ENCODE measurements around the gene RGS18.
"Not testable (repeated sequence)": the region's sequence is repeated elsewhere in the genome, so short reads cannot be mapped to it uniquely, and the experiment has no call there.

Gene RGS18

DNA sequence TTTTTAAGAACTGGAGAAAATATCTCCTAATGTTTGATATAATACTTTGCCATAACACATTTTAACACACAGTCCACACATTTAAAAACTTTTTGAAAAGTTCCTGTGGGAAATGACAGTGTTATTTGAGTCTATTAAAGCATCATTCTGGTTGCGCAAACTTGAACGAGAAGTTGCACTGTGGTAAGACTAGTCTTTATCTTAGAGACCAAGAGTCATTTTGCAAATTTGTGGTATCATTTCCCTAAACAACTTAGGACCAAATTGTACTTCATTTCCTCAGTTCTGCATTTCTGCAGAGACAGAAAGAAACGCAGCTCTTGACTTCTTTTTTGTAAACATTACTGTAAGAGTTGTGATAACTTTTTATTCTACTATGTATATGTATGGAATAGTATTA is at the start of gene RGS18:
TSS of gene RGS18 (plus strand) at position 282 of the 400 bp plus-strand sequence. CDS start 176 bp downstream, outside the sequence.
- no peak for DNase-seq (ENCODE audit: low read depth, low spot score)

GRCh38 chr1:192109576-192109975 is 48.7 kb upstream of the RGS18 start:
- DNase-seq (ENCODE audit: low read depth, low spot score), result no peak

DNA sequence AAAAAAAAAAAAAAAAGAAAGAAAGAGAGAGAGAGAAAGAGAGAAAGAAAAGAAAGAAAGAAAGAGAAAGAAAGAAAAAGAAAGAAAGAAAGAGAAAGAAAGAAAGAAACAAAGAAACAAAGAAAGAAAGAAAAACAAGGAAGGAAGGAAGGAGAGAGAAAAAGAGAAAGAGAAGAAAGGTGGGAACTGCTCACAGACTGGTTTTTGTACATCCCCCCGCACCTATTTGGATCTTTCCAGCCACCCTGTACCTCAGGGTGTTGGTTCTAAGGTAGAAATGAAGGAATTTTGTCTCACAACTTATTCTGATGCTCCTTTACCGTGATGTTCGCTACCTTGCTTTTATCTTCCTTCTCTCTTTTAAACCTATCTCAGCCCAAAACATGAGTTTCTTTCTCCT is 43.3 kb upstream of the RGS18 start:
- no peak for DNase-seq (ENCODE audit: low read depth, low spot score)

DNA sequence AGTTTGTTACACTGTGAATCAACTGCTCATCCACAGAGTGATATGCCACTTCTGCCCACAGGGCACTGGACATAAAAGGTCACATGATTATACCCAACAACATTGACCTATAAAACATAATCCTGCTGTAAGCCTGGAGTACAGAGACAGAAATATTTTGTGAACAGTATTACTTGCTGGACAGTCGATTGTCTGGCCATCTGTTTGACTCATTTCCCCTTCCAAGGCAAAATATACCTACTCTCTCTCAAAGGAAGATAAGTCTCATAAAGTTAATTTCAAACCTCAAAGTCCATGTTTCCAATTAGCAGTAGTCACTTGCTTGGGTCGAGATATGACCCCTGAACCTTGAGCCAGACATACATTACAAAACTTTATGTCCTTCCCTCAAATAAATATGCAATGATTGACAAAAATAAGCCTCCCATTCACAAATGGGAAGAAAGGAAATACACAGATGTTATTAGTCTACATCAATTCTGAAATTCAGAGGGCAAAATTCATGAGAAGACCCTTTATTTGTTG is 39.3 kb upstream of the RGS18 start:
- no peak for DNase-seq (ENCODE audit: low read depth, low spot score)

- DNase-seq (ENCODE audit: low read depth, low spot score), result no peak
Observed at GRCh38 chr1:192119701-192120100, 38.6 kb upstream of the RGS18 start.

- no peak for DNase-seq (ENCODE audit: low read depth, low spot score)
Observed at GRCh38 chr1:192122668-192123067, 35.6 kb upstream of the RGS18 start.

GRCh38 chr1:192123212-192123611 is 35.0 kb upstream of the RGS18 start:
- DNase-seq (ENCODE audit: low read depth, low spot score), result no peak

GRCh38 chr1:192126030-192126619 is 32.1 kb upstream of the RGS18 start:
- no peak for DNase-seq (ENCODE audit: low read depth, low spot score)

GRCh38 chr1:192130175-192130574 is 28.1 kb upstream of the RGS18 start:
- DNase-seq (ENCODE audit: low read depth, low spot score), result no peak

DNA sequence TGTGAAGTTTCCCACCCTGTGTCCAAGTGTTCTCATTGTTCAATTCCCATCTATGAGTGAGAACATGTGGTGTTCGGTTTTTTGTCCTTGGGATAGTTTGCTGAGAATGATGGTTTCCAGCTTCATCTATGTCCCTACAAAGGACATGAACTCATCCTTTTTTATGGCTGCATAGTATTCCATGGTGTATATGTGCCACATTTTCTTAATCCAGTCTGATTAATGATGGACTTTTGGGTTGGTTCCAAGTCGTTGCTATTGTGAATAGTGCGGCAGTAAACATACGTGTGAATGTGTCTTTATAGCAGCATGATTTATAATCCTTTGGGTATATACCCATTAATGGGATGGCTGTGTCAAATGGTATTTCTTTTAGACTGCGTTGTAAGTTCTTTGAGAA is 27.4 kb upstream of the RGS18 start:
- DNase-seq (ENCODE audit: low read depth, low spot score), result not testable (repeated sequence)

- no peak for DNase-seq (ENCODE audit: low read depth, low spot score)
Observed at GRCh38 chr1:192131914-192132313, 26.3 kb upstream of the RGS18 start.

DNA sequence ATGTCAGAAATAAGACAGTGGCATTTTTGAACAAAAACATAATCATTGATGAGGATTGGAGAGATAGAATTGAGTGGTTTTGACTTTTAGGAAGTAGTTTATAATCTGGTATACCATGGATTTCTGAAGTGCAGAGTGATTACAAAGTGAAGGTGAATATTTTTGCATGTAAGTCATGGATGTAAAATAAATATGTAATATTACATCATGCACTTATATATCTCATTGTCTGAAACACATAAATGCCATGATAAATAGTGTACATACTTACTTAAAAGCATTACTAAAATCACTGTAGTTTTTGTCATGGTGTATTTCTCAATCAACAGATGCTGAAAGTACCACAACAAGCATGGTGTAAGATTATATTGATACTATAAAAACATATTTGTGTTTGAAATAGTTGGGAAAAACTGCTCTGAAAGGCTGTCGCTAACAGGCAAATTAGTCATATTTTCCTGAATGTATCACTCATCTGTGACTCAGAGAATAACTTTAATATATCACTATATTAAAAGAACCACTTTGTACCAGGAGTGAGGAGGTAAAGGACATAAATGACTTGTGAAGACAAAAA is 24.8 kb upstream of the RGS18 start:
- no peak for DNase-seq (ENCODE audit: low read depth, low spot score)

DNA sequence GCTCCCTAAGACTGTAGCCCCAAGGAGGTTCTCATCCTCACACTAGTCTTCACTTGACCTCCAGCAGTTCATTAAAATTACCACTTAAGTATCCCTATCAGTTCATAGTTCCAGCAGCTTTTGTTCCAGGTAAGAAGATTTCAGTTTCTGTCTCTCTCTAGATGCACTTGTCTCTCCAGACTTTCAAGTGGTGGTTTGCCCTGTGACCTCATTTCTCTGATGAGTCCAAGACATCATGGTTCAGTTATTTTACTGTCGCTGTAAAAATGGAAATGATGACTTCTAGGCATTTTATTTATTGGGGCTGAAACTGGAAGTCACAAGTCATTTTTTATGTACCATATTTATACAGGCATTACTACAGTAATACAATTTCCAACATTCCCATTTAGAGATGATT is 17.9 kb upstream of the RGS18 start:
- no peak for DNase-seq (ENCODE audit: low read depth, low spot score)

DNA sequence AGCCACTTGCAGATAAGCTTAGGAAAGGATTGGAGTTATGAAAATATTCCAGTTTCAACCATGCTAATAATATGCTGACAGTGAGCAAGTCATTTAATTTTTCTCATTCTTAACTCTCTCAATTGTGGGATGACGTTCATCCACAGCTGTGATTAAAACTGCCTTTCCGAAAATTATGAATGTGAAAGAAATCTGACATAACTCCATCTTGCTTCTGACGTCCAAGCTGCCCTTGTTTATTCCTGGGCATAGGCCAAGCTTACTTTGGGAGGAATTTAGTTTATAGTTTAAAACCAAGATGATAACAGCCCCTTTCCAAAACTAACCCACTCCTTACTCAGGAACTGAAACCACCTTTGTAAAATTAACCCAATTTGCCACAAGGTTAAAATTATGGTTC is 11.0 kb upstream of the RGS18 start:
- DNase-seq (ENCODE audit: low read depth, low spot score), result no peak

GRCh38 chr1:192147696-192148095 is 10.6 kb upstream of the RGS18 start:
- no peak for DNase-seq (ENCODE audit: low read depth, low spot score)

GRCh38 chr1:192151176-192151575 is 7.1 kb upstream of the RGS18 start:
- no peak for DNase-seq (ENCODE audit: low read depth, low spot score)

GRCh38 chr1:192153276-192153675 is 5.0 kb upstream of the RGS18 start:
- no peak for DNase-seq (ENCODE audit: low read depth, low spot score)

GRCh38 chr1:192157067-192157466 is 1.2 kb upstream of the RGS18 start:
- DNase-seq (ENCODE audit: low read depth, low spot score), result no peak

GRCh38 chr1:192159014-192159413 is 752 bp downstream of the RGS18 start:
- DNase-seq (ENCODE audit: low read depth, low spot score), result no peak

DNA sequence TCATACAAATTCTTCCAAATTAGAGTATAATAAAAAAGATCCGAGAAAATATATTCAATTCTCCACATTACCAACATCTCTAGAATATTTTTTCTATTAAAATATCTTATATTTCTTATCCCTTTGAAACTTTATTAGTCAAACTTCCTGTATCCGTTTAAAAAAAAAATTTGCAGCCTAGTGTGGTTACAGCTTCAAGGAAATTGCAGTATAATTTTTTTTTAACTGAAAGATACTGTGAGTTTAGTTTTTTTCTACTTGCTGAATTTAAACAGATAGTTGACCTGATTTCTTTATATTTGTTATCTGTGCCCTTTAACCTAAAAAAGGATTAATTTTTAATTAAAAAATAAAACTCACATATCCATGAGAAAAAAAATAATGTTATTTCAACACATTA is 1.5 kb downstream of the RGS18 start:
- no peak for DNase-seq (ENCODE audit: low read depth, low spot score)

DNA sequence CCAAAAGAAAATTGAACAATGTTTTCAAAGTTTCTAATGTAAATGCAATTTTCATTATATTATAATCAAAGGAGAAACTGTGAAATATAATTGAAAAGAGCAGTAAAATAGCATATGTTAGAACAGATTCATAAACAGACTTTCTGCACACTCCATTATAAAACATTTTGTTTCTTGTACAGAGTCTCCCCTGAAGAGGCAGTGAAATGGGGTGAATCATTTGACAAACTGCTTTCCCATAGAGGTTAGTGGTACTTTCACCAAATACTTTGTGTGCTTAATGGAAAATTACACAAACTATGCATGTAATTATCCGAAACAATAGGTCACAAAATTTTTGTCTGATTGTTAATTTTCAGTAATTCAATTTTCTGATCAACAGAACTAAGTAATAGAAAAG is 1.9 kb downstream of the RGS18 start:
- no peak for DNase-seq (ENCODE audit: low read depth, low spot score)

- no peak for DNase-seq (ENCODE audit: low read depth, low spot score)
Observed at GRCh38 chr1:192161976-192162375, 3.7 kb downstream of the RGS18 start.

DNA sequence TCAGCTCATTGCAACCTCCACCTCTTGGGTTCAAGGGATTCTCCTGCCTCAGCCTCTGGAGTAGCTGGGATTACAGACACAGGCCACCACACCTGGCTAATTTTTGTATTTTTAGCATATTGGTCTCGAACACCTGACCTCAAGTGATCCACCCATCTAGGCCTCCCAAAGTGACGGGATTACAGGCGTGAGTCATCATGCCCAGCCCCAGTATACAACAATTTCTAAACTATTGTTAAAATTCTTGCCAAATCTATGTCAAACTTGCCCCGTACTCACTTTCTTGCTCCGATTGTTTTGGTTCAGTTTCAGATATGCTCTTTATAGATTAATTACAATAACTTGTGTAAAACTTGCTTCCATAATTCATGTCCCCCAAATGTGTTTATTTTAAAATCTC is 4.1 kb downstream of the RGS18 start:
- DNase-seq (ENCODE audit: low read depth, low spot score), result no peak

DNA sequence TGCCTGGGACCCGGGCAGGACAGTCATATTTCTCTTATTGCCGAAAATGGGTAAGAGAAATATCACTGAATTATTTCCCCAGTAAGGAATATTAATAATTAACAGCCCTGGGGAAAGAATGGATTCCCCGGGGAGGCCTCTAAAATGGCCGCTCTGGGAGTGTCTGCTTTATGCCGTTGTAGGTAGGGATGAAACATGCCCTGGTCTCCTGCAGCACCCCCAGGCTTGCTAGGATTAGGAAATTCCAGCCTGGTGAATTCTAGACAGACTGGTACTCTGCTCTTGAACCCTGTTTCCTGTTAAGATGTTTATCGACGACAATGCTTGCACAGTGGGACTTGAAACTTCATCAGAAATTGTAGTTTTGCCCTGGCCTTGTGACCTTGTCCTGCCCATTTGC is 6.7 kb downstream of the RGS18 start:
- not testable (repeated sequence) for DNase-seq (ENCODE audit: low read depth, low spot score)

Data from activated naive CD8-positive, alpha-beta T cell treated with anti-CD3 and anti-CD28 coated beads, Interleukin-2, amount 50 U/mL, for 16 hours (primary cell).